Measurements from ENCODE around the gene SLC36A4.
"Not testable (repeated sequence)": the region's sequence is repeated elsewhere in the genome, so short reads cannot be mapped to it uniquely, and the experiment has no call there.

The SLC36A4 gene

DNA sequence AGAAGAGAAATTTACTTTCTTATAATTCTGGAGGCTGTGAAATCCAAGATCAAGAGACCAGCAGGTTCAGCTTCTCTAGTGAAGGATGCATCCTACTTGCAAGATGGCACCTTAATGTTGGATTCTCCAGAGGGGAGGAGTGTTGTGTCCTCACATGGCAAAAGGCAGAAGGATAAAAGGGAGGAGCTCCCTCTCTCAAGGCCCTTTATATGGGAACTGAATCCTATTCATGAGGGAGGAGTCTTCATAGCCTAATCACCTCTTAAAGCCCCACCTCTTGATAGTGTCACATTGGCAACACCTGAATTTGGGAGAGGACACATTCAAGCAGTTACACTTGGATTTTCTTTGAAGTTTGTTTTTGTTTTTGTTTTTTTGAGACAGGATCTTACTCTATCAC is 79.5 kb downstream of the SLC36A4 start:
- Mint-ChIP-seq H3K4me3 (no peak overlapping the region), H3K36me3 (ENCODE audit: low read depth) (no peaks in the 10 kb centered on the region), H3K27me3 (peaks cover 21% of the 10 kb centered on the region), H3K9me3 (no peaks in the 10 kb centered on the region), H3K27ac (no peak overlapping the region), H3K4me1 (ENCODE audit: low read depth) (no peaks in the 10 kb centered on the region)

- no peak overlapping the region for H3K27ac Mint-ChIP-seq
- H3K4me1 Mint-ChIP-seq (ENCODE audit: low read depth): no peaks in the 10 kb centered on the region
- H3K4me3 Mint-ChIP-seq: no peak overlapping the region
- H3K27me3 Mint-ChIP-seq: peaks cover 21% of the 10 kb centered on the region
- H3K36me3 Mint-ChIP-seq (ENCODE audit: low read depth): no peaks in the 10 kb centered on the region
- H3K9me3 Mint-ChIP-seq: no peaks in the 10 kb centered on the region
Measured at GRCh38 chr11:93117565-93117964, 80.2 kb downstream of the SLC36A4 start.

- Mint-ChIP-seq H3K9me3 (no peaks in the 10 kb centered on the region), H3K27ac (no peak overlapping the region), H3K4me1 (ENCODE audit: low read depth) (no peaks in the 10 kb centered on the region), H3K27me3 (peaks cover 21% of the 10 kb centered on the region), H3K4me3 (no peak overlapping the region), H3K36me3 (ENCODE audit: low read depth) (no peaks in the 10 kb centered on the region)
Measured at GRCh38 chr11:93116641-93117441, 81.0 kb downstream of the SLC36A4 start.

GRCh38 chr11:93114304-93114703 is 83.5 kb downstream of the SLC36A4 start:
- Mint-ChIP-seq H3K27ac (no peak overlapping the region), H3K36me3 (ENCODE audit: low read depth) (no peaks in the 10 kb centered on the region), H3K4me3 (no peak overlapping the region), H3K9me3 (no peaks in the 10 kb centered on the region), H3K4me1 (ENCODE audit: low read depth) (no peaks in the 10 kb centered on the region), H3K27me3 (peaks cover 17% of the 10 kb centered on the region)

DNA sequence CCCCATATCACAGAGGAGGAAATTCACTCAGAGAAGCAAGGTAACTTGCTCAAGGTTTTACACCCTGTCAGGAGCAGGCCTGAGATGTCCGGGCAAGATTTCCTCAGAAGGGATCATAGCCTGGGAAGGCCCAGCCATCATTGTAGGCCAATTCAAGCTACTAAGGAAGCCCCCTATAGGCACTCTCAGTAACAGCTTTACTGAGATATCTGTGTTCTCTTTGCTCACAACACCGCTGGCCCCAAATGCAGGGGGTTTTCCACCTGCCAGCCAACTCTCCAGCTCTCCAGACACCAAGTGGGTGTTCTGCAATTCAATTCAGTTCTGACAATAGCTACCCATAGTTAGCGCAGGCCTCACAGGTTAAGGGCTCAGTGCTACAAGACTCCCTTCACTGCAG is 84.0 kb downstream of the SLC36A4 start:
- Mint-ChIP-seq H3K36me3 (ENCODE audit: low read depth) (no peaks in the 10 kb centered on the region), H3K4me3 (no peak overlapping the region), H3K4me1 (ENCODE audit: low read depth) (no peaks in the 10 kb centered on the region), H3K27me3 (peaks cover 17% of the 10 kb centered on the region), H3K9me3 (no peaks in the 10 kb centered on the region), H3K27ac (no peak overlapping the region)

GRCh38 chr11:93111147-93111546 is 86.6 kb downstream of the SLC36A4 start:
- H3K4me1 Mint-ChIP-seq (ENCODE audit: low read depth); H3K36me3 Mint-ChIP-seq (ENCODE audit: low read depth); H3K27me3 Mint-ChIP-seq; H3K27ac Mint-ChIP-seq; H3K4me3 Mint-ChIP-seq; H3K9me3 Mint-ChIP-seq: not testable (repeated sequence)

DNA sequence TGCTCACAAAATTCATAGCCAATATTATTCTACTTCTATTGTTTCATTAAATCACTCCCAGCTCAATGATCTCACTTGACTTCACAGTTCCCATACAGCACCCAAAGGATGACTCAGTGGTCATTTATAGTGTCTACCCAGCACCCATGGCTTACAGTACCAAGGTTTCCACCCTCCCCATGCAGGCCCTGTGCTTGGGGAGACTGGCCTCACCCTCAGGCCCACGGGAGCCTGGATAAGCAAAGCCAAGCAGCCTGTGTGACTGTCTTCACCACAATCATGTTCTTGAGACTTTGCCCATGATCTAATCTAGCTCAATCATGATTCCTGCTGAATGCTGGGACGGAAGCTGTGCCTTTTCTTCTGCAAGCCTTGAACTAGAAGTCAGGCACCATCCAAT is 97.6 kb downstream of the SLC36A4 start:
- Mint-ChIP-seq H3K4me1 (ENCODE audit: low read depth) (no peaks in the 10 kb centered on the region), H3K27me3 (no peaks in the 10 kb centered on the region), H3K36me3 (ENCODE audit: low read depth) (no peaks in the 10 kb centered on the region), H3K4me3 (no peak overlapping the region), H3K9me3 (peaks cover 19% of the 10 kb centered on the region), H3K27ac (no peak overlapping the region)

GRCh38 chr11:93099806-93100205 is 98.0 kb downstream of the SLC36A4 start:
- peaks cover 23% of the 10 kb centered on the region for H3K9me3 Mint-ChIP-seq
- no peak overlapping the region for H3K4me3 Mint-ChIP-seq
- no peaks in the 10 kb centered on the region for H3K36me3 Mint-ChIP-seq (ENCODE audit: low read depth)
- no peaks in the 10 kb centered on the region for H3K4me1 Mint-ChIP-seq (ENCODE audit: low read depth)
- no peaks in the 10 kb centered on the region for H3K27me3 Mint-ChIP-seq
- H3K27ac Mint-ChIP-seq: no peak overlapping the region
